RCC 7860 (cell line): Measurements from ENCODE around the gene LTBP1.
"Not testable (repeated sequence)": the region's sequence is repeated elsewhere in the genome, so short reads cannot be mapped to it uniquely, and the experiment has no call there.

Source experiments
- DNase-seq: peaks from one replicate; pipeline ENCODE4 v3.0.0-alpha.2; 2015; ENCODE audit warnings: low spot score
- FAIRE-seq: peaks from 2 replicates; lab custom pipeline; 2012; peaks lifted over from hg19 to GRCh38; lab: Jason Lieb, UNC

LTBP1 gene

GRCh38 chr2:33038230-33038629 is 91.5 kb downstream of the LTBP1 start:
- DNase-seq = no peak
- no peak for FAIRE-seq

- FAIRE-seq (no peak), DNase-seq (no peak)
These were observed 92.0 kb downstream of the LTBP1 start for GRCh38 chr2:33038799-33039198.

GRCh38 chr2:33040541-33040940 is 93.8 kb downstream of the LTBP1 start:
- FAIRE-seq = no peak

GRCh38 chr2:33042265-33042664 is 95.5 kb downstream of the LTBP1 start:
- DNase-seq (no peak), FAIRE-seq (no peak)

More at GRCh38 chr2:33040541-33040940, 93.8 kb downstream of the LTBP1 start:
- no peak for DNase-seq

- FAIRE-seq = no peak
These were observed 96.1 kb downstream of the LTBP1 start for GRCh38 chr2:33042819-33043218.

GRCh38 chr2:33047939-33048338 is 101.2 kb downstream of the LTBP1 start:
- no peak for DNase-seq
- no peak for FAIRE-seq

More at GRCh38 chr2:33042819-33043218, 96.1 kb downstream of the LTBP1 start:
- DNase-seq = no peak

- FAIRE-seq (no peak), DNase-seq (peak; percentile 21)
These were observed 105.0 kb downstream of the LTBP1 start for GRCh38 chr2:33051586-33052360.

- FAIRE-seq = no peak
These were observed 105.6 kb downstream of the LTBP1 start for GRCh38 chr2:33052361-33052735.

GRCh38 chr2:33052795-33053194 is 106.0 kb downstream of the LTBP1 start:
- DNase-seq, FAIRE-seq: not testable (repeated sequence)

More at GRCh38 chr2:33052361-33052735, 105.6 kb downstream of the LTBP1 start:
- DNase-seq = no peak

GRCh38 chr2:33056170-33056569 is 109.4 kb downstream of the LTBP1 start:
- no peak for DNase-seq
- FAIRE-seq = no peak

GRCh38 chr2:33057307-33058028 is 110.7 kb downstream of the LTBP1 start:
- DNase-seq, FAIRE-seq: not testable (repeated sequence)

GRCh38 chr2:33058716-33059470 is 112.1 kb downstream of the LTBP1 start:
- FAIRE-seq = peak; percentile 64
- no peak for DNase-seq

- FAIRE-seq = no peak
These were observed 112.9 kb downstream of the LTBP1 start for GRCh38 chr2:33059471-33060156.

GRCh38 chr2:33060405-33060804 is 113.7 kb downstream of the LTBP1 start:
- DNase-seq (no peak), FAIRE-seq (no peak)

More at GRCh38 chr2:33059471-33060156, 112.9 kb downstream of the LTBP1 start:
- no peak for DNase-seq

GRCh38 chr2:33062665-33063250 is 116.0 kb downstream of the LTBP1 start:
- peak; percentile 35 for DNase-seq
- FAIRE-seq = peak; percentile 30

- DNase-seq (no peak), FAIRE-seq (no peak)
These were observed 117.6 kb downstream of the LTBP1 start for GRCh38 chr2:33064349-33064801.

GRCh38 chr2:33067598-33067997 is 120.8 kb downstream of the LTBP1 start:
- DNase-seq (no peak), FAIRE-seq (no peak)

GRCh38 chr2:33068261-33068660 is 121.5 kb downstream of the LTBP1 start:
- DNase-seq (peak; percentile 88), FAIRE-seq (peak; percentile 94)

- FAIRE-seq = peak; percentile 96
- peak; percentile 97 for DNase-seq
These were observed 123.3 kb downstream of the LTBP1 start for GRCh38 chr2:33069894-33070651.
